SK-N-SH treated with all-trans-retinoic acid at 6 μM for 48 hours (cell line): ENCODE measurements around the gene EIF2D.

Source experiments
- ATAC-seq: fragments of 200-7000 bp; cut with Tn5 transposase; 3 replicates; pipeline ENCODE4 v1.9.1; 2020; ENCODE audit warnings: mild to moderate bottlenecking, moderate library complexity
- ARNTL ChIP-seq: fragments of 450-650 bp; formaldehyde crosslinking; IDR thresholded peaks from 2 replicates; pipeline ENCODE4 v1.5.0; 2020; ENCODE audit warnings: low read depth, mild to moderate bottlenecking, moderate library complexity, borderline replicate concordance
- BACH2 ChIP-seq: fragments of 250-450 bp; sonication (Bioruptor Pico); IDR thresholded peaks from 2 replicates; pipeline ENCODE4 v1.9.0; 2021; ENCODE audit warnings: mild to moderate bottlenecking, borderline replicate concordance
- CREB5 ChIP-seq: fragments of 250-450 bp; sonication (Bioruptor Pico); IDR thresholded peaks from 2 replicates; pipeline ENCODE4 v1.5.1; 2020; ENCODE audit warnings: low read depth, mild to moderate bottlenecking, moderate library complexity
- CSDC2 ChIP-seq: fragments of 250-450 bp; sonication (Bioruptor Pico); IDR thresholded peaks from 2 replicates; pipeline ENCODE4 v1.5.0; 2020; ENCODE audit warnings: mild to moderate bottlenecking, moderate library complexity
- ESRRG ChIP-seq: fragments of 250-450 bp; sonication (Bioruptor Pico); IDR thresholded peaks from 2 replicates; pipeline ENCODE4 v1.6.1; 2021; ENCODE audit warnings: mild to moderate bottlenecking
- GLIS3 ChIP-seq: fragments of 250-450 bp; sonication (Bioruptor Pico); IDR thresholded peaks from 2 replicates; pipeline ENCODE4 v1.5.0; 2020; ENCODE audit warnings: mild to moderate bottlenecking, moderate library complexity
- ISL1 ChIP-seq: fragments of 250-450 bp; sonication (Bioruptor Pico); IDR thresholded peaks from 2 replicates; pipeline ENCODE4 v2.1.2; 2022; ENCODE audit warnings: mild to moderate bottlenecking, moderate library complexity
- OSR1 ChIP-seq: fragments of 250-450 bp; sonication (Bioruptor Pico); IDR thresholded peaks from 2 replicates; pipeline ENCODE4 v1.8.0; 2022; ENCODE audit warnings: moderate library complexity, mild to moderate bottlenecking, inconsistent platforms
- PPARA ChIP-seq: fragments of 250-450 bp; sonication (Bioruptor Pico); IDR thresholded peaks from 2 replicates; pipeline ENCODE4 v1.5.0; 2020; ENCODE audit warnings: mild to moderate bottlenecking, borderline replicate concordance
- SNAI2 ChIP-seq: fragments of 250-450 bp; sonication (Bioruptor Pico); IDR thresholded peaks from 2 replicates; pipeline ENCODE4 v1.5.0; 2020; ENCODE audit warnings: mild to moderate bottlenecking, moderate library complexity
- TCF4 ChIP-seq: fragments of 250-450 bp; sonication (Bioruptor Pico); IDR thresholded peaks from 2 replicates; pipeline ENCODE4 v1.8.0; 2021; ENCODE audit warnings: mild to moderate bottlenecking, moderate library complexity, borderline replicate concordance
- TOX ChIP-seq: fragments of 250-450 bp; sonication (Bioruptor Pico); IDR thresholded peaks from 2 replicates; pipeline ENCODE4 v1.8.0; 2021; ENCODE audit warnings: mild to moderate bottlenecking, moderate library complexity, borderline replicate concordance
- ZC3H10 ChIP-seq: fragments of 250-450 bp; sonication (Bioruptor Pico); IDR thresholded peaks from 2 replicates; pipeline ENCODE4 v1.5.1; 2021; ENCODE audit warnings: mild to moderate bottlenecking, moderate library complexity
- ZFP3 ChIP-seq: fragments of 250-450 bp; sonication (Bioruptor Pico); IDR thresholded peaks from 2 replicates; pipeline ENCODE4 v1.5.0; 2020; ENCODE audit warnings: mild to moderate bottlenecking, moderate library complexity
- ZFP30 ChIP-seq: fragments of 450-650 bp; formaldehyde crosslinking; IDR thresholded peaks from 2 replicates; pipeline ENCODE4 v1.5.0; 2022; ENCODE audit warnings: mild to moderate bottlenecking, moderate library complexity
- ZNF565 ChIP-seq: fragments of 450-650 bp; formaldehyde crosslinking; conservative IDR thresholded peaks from 2 replicates; pipeline ENCODE4 v1.5.0; 2020; ENCODE audit warnings: low read depth, mild to moderate bottlenecking, moderate library complexity
- ZNF70 ChIP-seq: fragments of 450-650 bp; formaldehyde crosslinking; IDR thresholded peaks from 2 replicates; pipeline ENCODE4 v1.5.0; 2020; ENCODE audit warnings: mild to moderate bottlenecking, moderate library complexity
- ZNF8 ChIP-seq: fragments of 450-650 bp; formaldehyde crosslinking; IDR thresholded peaks from 2 replicates; pipeline ENCODE4 v1.5.0; 2020; ENCODE audit warnings: mild to moderate bottlenecking, moderate library complexity
- TF ChIP-seq, protein P1 (sequence below): fragments of 250-450 bp; sonication (Bioruptor Pico); IDR thresholded peaks from 2 replicates; pipeline ENCODE4 v1.8.0; 2021; ENCODE audit warnings: low read depth, mild to moderate bottlenecking, moderate library complexity, borderline replicate concordance
- TF ChIP-seq, protein P2 (sequence below): fragments of 250-450 bp; sonication (Bioruptor Pico); IDR thresholded peaks from 2 replicates; pipeline ENCODE4 v1.5.1; 2021; ENCODE audit warnings: mild to moderate bottlenecking, moderate library complexity
- TF ChIP-seq, protein P3 (sequence below): fragments of 250-450 bp; sonication (Bioruptor Pico); IDR thresholded peaks from 2 replicates; pipeline ENCODE4 v1.8.0; 2020; ENCODE audit warnings: mild to moderate bottlenecking, moderate library complexity, borderline replicate concordance

Gene EIF2D

DNA sequence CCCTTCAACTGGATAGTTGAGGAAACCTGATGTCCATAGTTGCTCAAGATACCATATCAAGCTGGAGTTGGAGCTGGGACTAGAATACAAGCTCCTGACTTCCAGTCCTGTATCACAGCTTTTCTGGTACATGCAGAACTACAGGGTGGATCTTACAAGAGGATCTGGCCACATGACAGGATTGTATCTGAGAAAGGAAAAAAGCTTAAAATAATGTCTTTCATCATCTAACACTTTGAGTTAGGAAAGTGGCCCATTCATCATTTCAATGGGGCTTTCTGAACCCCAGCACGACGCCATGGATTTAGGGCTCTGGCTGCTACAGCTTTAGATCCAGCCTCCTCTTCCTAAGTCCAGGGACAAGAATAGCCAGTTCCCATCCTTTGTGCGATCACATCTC lies 58.1 kb downstream of the EIF2D start:
- ATAC-seq, result no peak
- TF ChIP-seq ZNF8 (CRISPR knock-in tag) (no peak), CREB5 (no peak), SNAI2 (CRISPR knock-in tag) (no peak), ARNTL (no peak), ZC3H10 (no peak), ZFP3 (no peak), ZNF70 (CRISPR knock-in tag) (no peak), TOX (CRISPR knock-in tag) (no peak), ZNF565 (CRISPR knock-in tag) (no peak), GLIS3 (CRISPR knock-in tag) (no peak), ESRRG (CRISPR knock-in tag) (no peak), OSR1 (CRISPR knock-in tag) (no peak)
- TF ChIP-seq, protein P1, sequence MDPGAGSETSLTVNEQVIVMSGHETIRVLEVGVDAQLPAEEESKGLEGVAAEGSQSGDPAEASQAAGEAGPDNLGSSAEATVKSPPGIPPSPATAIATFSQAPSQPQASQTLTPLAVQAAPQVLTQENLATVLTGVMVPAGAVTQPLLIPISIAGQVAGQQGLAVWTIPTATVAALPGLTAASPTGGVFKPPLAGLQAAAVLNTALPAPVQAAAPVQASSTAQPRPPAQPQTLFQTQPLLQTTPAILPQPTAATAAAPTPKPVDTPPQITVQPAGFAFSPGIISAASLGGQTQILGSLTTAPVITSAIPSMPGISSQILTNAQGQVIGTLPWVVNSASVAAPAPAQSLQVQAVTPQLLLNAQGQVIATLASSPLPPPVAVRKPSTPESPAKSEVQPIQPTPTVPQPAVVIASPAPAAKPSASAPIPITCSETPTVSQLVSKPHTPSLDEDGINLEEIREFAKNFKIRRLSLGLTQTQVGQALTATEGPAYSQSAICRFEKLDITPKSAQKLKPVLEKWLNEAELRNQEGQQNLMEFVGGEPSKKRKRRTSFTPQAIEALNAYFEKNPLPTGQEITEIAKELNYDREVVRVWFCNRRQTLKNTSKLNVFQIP (CRISPR knock-in tag), result no peak
- TF ChIP-seq, protein P2, sequence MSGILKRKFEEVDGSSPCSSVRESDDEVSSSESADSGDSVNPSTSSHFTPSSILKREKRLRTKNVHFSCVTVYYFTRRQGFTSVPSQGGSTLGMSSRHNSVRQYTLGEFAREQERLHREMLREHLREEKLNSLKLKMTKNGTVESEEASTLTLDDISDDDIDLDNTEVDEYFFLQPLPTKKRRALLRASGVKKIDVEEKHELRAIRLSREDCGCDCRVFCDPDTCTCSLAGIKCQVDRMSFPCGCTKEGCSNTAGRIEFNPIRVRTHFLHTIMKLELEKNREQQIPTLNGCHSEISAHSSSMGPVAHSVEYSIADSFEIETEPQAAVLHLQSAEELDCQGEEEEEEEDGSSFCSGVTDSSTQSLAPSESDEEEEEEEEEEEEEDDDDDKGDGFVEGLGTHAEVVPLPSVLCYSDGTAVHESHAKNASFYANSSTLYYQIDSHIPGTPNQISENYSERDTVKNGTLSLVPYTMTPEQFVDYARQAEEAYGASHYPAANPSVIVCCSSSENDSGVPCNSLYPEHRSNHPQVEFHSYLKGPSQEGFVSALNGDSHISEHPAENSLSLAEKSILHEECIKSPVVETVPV, result no peak
- TF ChIP-seq, all 23 proteins: peak for 0

GRCh38 chr1:206551986-206552326 lies 60.3 kb downstream of the EIF2D start:
- no peak for TF ChIP-seq ISL1
- no peak for TF ChIP-seq BACH2 (CRISPR knock-in tag)
- no peak for TF ChIP-seq TOX (CRISPR knock-in tag)
- no peak for ATAC-seq

DNA sequence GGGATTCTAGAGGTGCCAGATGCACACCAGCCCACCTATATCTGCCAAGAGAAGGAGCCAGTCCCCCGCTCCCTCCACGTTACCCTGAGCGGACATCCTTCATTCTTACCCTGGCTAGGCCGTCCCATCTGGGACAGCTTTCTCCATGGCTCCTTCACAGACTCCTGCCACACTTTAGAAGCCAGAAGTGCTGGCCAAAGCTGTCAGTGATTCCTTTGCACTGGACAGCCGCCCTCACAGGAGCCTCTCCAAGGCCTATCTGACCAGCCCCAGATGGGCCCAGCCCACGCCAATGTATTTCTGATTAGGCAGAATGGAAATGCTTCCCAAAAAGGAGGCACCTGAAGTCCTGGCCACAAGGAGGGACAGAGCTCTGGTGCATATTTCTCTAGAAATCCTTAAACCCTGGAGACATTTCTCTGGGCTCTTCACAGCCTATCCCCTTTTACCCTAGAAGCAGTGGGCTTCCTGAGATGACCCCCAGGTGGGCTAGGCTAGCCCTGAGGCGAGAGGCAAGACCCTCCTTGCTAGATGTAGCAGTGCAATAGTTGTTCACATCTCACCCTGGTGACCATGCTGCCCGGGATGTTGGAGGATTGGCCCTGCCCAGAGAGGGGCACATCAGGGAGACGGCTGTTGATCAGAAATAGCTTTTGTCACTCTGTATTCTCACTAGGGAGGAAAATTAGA lies 60.8 kb downstream of the EIF2D start:
- TF ChIP-seq, protein P3, sequence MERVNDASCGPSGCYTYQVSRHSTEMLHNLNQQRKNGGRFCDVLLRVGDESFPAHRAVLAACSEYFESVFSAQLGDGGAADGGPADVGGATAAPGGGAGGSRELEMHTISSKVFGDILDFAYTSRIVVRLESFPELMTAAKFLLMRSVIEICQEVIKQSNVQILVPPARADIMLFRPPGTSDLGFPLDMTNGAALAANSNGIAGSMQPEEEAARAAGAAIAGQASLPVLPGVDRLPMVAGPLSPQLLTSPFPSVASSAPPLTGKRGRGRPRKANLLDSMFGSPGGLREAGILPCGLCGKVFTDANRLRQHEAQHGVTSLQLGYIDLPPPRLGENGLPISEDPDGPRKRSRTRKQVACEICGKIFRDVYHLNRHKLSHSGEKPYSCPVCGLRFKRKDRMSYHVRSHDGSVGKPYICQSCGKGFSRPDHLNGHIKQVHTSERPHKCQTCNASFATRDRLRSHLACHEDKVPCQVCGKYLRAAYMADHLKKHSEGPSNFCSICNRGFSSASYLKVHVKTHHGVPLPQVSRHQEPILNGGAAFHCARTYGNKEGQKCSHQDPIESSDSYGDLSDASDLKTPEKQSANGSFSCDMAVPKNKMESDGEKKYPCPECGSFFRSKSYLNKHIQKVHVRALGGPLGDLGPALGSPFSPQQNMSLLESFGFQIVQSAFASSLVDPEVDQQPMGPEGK (CRISPR knock-in tag), result no peak
- TF ChIP-seq ZFP30 (CRISPR knock-in tag) (no peak), ISL1 (no peak), ARNTL (no peak), TCF4 (CRISPR knock-in tag) (no peak), OSR1 (CRISPR knock-in tag) (no peak), PPARA (CRISPR knock-in tag) (no peak), ZC3H10 (no peak), CREB5 (no peak), ZNF8 (CRISPR knock-in tag) (no peak), GLIS3 (CRISPR knock-in tag) (no peak), CSDC2 (CRISPR knock-in tag) (no peak)
- TF ChIP-seq, protein P2, result no peak
- ATAC-seq, result no peak
